Measurements from ENCODE around the gene PDE10A. TPM values are rescaled to one million over a fixed set of nuclear protein-coding genes. Genes with fewer than 3 reads are reported as not detected.

Gene PDE10A
- total RNA-seq, 1 donor from 2014 or later: 6.0 TPM

DNA sequence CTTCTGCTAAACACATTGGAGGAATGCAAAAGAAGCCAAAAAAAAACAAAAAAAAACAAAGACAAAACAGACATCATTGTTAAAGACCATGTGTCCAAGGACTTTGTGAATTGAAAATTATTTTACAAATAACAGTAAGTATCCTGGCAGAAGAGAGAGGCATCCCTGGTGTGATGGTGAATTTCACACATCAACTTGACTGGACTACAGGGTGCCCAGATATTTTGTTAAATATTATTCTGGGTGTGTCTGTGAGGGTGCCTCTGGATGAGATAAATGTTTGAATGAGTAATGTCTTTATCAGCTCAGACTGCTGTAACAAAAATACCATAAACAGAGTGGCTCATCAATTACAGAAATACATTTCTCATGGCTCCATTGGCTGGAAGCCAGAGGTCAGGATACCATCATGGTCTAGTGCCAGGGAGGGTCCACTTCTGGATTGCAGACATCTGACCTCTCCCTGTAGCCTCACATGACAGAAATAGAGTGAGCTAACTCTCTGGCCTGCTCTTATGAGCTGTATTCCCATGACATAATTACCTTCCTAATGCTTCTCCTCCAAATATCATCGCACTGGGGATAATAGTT lies 341.4 kb downstream of the PDE10A start:
- Histone ChIP-seq H3K27me3 (no peaks in the 10 kb centered on the region), H3K4me3 (no peak overlapping the region), H3K4me1 (no peaks in the 10 kb centered on the region), H3K36me3 (no peaks in the 10 kb centered on the region), H3K9me3 (no peaks in the 10 kb centered on the region), H3K27ac (no peak overlapping the region)
- TF ChIP-seq, protein P1, sequence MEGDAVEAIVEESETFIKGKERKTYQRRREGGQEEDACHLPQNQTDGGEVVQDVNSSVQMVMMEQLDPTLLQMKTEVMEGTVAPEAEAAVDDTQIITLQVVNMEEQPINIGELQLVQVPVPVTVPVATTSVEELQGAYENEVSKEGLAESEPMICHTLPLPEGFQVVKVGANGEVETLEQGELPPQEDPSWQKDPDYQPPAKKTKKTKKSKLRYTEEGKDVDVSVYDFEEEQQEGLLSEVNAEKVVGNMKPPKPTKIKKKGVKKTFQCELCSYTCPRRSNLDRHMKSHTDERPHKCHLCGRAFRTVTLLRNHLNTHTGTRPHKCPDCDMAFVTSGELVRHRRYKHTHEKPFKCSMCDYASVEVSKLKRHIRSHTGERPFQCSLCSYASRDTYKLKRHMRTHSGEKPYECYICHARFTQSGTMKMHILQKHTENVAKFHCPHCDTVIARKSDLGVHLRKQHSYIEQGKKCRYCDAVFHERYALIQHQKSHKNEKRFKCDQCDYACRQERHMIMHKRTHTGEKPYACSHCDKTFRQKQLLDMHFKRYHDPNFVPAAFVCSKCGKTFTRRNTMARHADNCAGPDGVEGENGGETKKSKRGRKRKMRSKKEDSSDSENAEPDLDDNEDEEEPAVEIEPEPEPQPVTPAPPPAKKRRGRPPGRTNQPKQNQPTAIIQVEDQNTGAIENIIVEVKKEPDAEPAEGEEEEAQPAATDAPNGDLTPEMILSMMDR (IDR thresholded peaks at IDR 0.05): no peak
- intact Hi-C loops (cut with DNase I): no loop called here
- ATAC-seq: no peak
- no peak for DNase-seq

DNA sequence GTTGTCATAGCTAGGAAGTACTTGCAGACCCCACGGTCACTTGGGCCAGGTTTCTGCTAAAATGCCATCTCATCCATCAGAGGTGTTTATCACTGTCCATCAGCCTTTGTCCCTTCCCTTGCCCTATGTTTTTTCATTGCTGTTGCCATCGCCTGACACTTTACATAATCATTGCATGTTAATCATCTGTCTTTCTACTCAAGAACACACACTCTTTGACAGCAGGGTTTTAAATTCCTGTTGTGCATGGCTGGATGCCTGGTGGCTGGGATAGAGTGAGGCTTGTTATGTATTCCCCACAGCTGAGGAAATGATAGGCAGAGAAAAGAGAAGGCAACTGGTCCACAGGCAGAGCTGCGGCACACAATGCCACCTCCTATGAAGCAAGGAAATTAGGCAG lies 341.9 kb downstream of the PDE10A start:
- Histone ChIP-seq H3K27ac (no peak overlapping the region), H3K36me3 (no peaks in the 10 kb centered on the region), H3K9me3 (no peaks in the 10 kb centered on the region), H3K27me3 (no peaks in the 10 kb centered on the region), H3K4me1 (no peaks in the 10 kb centered on the region), H3K4me3 (no peak overlapping the region)
- TF ChIP-seq, protein P1 (IDR thresholded peaks at IDR 0.05): no peak
- intact Hi-C loops (cut with DNase I): no loop called here
- no peak for ATAC-seq
- DNase-seq: no peak

DNA sequence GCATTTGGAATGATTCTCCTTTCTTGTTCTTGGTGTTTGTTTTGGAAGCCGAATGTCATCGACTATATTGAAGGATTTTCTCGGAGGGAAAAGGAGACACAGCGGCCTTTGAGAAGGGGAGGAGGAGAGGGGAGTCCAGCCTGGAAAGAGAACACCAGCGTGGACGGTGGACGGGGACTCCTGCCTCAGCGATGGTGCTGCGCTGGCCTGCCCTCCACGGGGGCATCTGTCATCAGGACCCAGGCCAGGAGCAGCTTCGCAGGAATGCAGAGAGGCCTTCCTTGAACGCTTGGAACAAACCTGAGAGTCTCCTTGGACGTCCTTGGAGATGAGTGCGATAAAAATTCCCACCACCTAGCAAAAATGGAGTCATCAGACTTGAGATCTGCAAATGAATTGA lies 345.3 kb downstream of the PDE10A start:
- intact Hi-C loops (cut with DNase I): no loop called here
- DNase-seq (no peak), ATAC-seq (no peak)
- Histone ChIP-seq H3K27me3 (no peaks in the 10 kb centered on the region), H3K36me3 (no peaks in the 10 kb centered on the region), H3K4me1 (no peaks in the 10 kb centered on the region), H3K4me3 (no peak overlapping the region), H3K9me3 (no peaks in the 10 kb centered on the region), H3K27ac (no peak overlapping the region)
- TF ChIP-seq, protein P1 (IDR thresholded peaks at IDR 0.05): no peak

DNA sequence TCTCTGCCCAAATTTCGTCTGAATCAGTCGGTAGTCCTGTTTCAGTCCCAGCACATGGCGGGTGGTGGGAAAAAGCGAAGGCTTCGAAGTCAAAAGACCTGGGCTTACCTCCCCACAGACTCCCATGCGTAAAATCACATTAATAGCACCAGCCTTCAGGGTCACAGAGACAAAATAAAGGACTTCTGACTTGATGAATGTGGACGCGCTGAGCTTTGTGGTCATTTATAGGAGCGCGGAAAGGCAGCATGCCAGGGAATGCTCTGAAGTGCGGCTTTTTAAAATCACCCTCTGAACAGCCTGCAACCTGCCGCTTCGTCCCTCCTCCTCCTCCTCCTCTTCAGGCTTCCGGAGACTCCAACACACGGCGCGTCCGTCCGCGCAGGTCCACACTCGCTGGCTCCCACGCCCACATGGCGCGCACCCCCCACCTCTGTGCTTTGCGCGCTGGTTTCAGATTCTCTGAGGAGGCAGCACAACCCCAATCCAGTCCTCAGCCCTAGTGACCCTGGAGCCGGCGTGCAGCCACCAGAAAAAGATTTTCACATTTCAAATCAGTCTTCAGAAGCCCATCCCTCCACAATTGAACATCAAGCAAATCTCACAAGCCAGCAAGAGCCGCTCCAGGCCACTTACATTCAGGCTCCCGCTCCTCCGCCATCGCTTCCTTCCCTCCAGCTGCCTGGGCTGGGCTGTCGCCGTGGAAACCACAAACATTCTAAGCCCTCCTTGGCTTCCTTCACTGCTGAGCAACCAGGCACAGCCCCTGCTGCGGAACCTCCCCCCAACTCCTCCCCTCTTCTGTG lies 353.9 kb downstream of the PDE10A start, which contains the start of gene C6orf118:
Gene C6orf118, minus strand, starts transcription at position 680 of the 806 bp plus-strand sequence. Its CDS starts 19 bp downstream, at position 661.
- Histone ChIP-seq H3K36me3 (no peaks in the 10 kb centered on the region), H3K4me3 (peak within 1 kb of the TSS; percentile 43), H3K9me3 (no peaks in the 10 kb centered on the region), H3K27ac (no peak within 1 kb of the TSS), H3K4me1 (peaks cover 4% of the 10 kb centered on the region), H3K27me3 (no peaks in the 10 kb centered on the region)
- intact Hi-C loops (cut with DNase I): no loop called here
- DNase-seq (no peak), ATAC-seq (peak; percentile 82)
- TF ChIP-seq, protein P1 (IDR thresholded peaks at IDR 0.05): no peak

DNA sequence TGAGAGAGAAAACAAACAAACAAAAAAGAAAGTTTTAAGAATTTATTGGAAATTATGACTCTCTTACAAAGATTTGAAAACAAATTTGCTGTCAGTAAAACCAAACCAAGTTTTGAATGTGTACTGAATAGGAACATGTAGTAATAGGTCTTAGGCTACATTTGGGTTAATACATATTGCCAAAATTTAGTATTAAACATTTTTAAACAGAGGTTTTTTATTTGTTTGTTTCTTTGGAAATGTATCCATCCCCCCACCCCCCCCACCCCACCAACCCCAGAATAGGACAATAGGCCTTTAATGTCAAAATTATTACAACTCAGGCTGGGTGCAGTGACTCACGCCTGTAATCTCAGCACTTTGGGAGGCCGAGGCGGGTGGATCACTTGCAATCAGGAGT lies 356.1 kb downstream of the PDE10A start:
- intact Hi-C loops (cut with DNase I): no loop called here
- H3K4me3 ChIP-seq: no peak overlapping the region
- no peaks in the 10 kb centered on the region for H3K9me3 ChIP-seq
- ATAC-seq: no peak
- no peak overlapping the region for H3K27ac ChIP-seq
- no peak for DNase-seq
- no peaks in the 10 kb centered on the region for H3K27me3 ChIP-seq
- peaks cover 4% of the 10 kb centered on the region for H3K4me1 ChIP-seq
- H3K36me3 ChIP-seq: no peaks in the 10 kb centered on the region
- TF ChIP-seq, protein P1 (IDR thresholded peaks at IDR 0.05): no peak

All from upper lobe of right lung (tissue), 1 donor.